Keratinocyte (primary cell): ENCODE data around the gene ZNF416.

ENCODE experiments used
- CTCF ChIP-seq, 3 experiments: IDR thresholded peaks in 1 of 3; conservative IDR thresholded peaks in 1 of 3; optimal IDR thresholded peaks in 1 of 3; 2 replicates in 2 of 3; 3 replicates in 1 of 3; pipeline versions ENCODE3 to v1.5.1; 2011; ENCODE audit warnings: low read length in 3 of 3, mild to moderate bottlenecking in 3 of 3, moderate library complexity in 2 of 3, control low read depth in 1 of 3, inconsistent platforms in 1 of 3; ENCODE audit not compliant: insufficient read depth in 2 of 3; ENCODE audit errors: extremely low read depth in 1 of 3
- EZH2 ChIP-seq: IDR thresholded peaks from one replicate; pipeline ENCODE4 v1.6.1; 2012; ENCODE audit warnings: inconsistent platforms, mild to moderate bottlenecking, low read length, moderate library complexity

GRCh38 chr19:57560049-57560491, 18.6 kb downstream of the ZNF416 start:
- TF ChIP-seq CTCF (optimal IDR thresholded peaks at IDR 0.05 in 1 of 3, IDR thresholded peaks at IDR 0.05 in 1 of 3, conservative IDR thresholded peaks at IDR 0.05 in 1 of 3; ENCODE audit: extremely low read depth in 1 of 3, insufficient read depth in 2 of 3, low read length in 3 of 3) (no peak), EZH2 (no peak)
